ENCODE measurements around the gene ATXN10. TPM values are rescaled to one million over a fixed set of nuclear protein-coding genes. Genes with fewer than 3 reads are reported as not detected.

The ATXN10 gene
- total RNA-seq, 1 donor from 2014 or later = 125 TPM

DNA sequence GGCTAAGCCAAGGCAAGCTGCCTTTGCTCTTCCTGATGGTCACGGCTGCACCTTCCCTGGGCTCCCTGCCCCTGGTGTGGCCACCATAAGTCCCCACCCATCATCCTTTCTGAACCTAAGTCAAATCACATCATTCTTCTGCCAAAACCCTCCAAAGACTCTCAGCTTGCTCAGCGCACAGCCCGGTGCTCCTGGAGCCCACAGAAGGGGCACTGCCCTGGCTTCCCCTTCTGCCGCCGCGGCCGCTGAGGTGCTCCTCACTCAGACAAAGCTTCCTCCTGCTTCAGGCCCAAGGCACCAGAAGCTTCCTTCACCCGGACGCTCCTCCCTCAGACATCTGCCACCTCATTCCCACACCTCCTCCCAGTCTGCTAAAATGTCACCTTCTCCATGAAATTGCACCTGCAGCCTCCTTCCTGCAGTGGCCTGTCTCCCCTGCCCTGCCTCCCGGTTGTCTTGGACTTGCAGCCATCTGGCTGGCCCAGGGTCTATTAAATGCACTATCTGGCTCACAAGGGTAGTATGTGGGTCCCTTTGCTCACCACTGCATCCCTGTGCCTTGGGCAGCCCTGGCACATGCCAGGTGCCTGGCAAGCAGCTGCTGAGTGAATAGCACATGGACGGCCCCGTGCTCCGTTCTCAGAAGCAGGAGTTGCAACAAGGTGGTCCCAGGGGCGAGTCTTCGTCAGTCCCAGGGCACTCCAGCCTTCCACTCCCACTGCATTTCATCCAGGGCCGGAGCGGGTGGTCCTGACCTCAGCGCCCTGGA is 197.1 kb downstream of the ATXN10 start:
- DNase-seq (no peak), ATAC-seq (no peak)
- H3K9me3 ChIP-seq = peaks cover 6% of the 10 kb centered on the region
- TF ChIP-seq, protein P1, sequence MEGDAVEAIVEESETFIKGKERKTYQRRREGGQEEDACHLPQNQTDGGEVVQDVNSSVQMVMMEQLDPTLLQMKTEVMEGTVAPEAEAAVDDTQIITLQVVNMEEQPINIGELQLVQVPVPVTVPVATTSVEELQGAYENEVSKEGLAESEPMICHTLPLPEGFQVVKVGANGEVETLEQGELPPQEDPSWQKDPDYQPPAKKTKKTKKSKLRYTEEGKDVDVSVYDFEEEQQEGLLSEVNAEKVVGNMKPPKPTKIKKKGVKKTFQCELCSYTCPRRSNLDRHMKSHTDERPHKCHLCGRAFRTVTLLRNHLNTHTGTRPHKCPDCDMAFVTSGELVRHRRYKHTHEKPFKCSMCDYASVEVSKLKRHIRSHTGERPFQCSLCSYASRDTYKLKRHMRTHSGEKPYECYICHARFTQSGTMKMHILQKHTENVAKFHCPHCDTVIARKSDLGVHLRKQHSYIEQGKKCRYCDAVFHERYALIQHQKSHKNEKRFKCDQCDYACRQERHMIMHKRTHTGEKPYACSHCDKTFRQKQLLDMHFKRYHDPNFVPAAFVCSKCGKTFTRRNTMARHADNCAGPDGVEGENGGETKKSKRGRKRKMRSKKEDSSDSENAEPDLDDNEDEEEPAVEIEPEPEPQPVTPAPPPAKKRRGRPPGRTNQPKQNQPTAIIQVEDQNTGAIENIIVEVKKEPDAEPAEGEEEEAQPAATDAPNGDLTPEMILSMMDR (IDR thresholded peaks at IDR 0.05) = no peak
- intact Hi-C loops (cut with DNase I) = loop anchor here (10.0 kb wide), 1 partner anchor 224 kb away; no protein-coding TSS in a partner anchor
- H3K4me1 ChIP-seq = peaks cover 21% of the 10 kb centered on the region
- no peak overlapping the region for H3K4me3 ChIP-seq
- no peaks in the 10 kb centered on the region for H3K36me3 ChIP-seq
- peaks cover 27% of the 10 kb centered on the region for H3K27me3 ChIP-seq
- no peak overlapping the region for H3K27ac ChIP-seq

DNA sequence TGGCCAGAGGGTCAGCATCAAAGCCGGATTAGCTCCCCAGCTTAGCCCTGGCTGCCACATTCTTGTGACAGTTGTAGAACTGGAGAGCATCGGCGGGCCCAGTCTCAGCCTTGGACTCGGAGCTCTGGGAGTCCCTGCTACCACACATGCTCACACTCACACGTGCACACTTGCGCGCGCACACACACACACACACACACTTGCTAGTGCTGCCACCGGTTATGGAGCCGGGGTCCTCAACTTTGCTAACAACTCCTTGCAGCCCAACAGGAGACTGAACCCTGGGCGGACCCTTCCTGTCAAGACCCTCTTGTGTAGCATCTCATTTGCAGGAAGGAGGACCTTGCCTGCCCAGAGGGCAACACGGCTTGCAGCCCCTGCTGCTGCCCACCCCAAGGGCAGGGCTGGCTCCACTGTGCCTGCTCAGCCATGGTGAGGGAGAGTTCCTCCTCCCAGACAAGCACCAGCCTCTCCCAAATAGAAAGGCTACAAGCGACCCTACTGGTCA is 197.8 kb downstream of the ATXN10 start:
- Histone ChIP-seq H3K9me3 (peaks cover 6% of the 10 kb centered on the region), H3K4me1 (peaks cover 15% of the 10 kb centered on the region), H3K27me3 (peaks cover 27% of the 10 kb centered on the region), H3K4me3 (no peak overlapping the region), H3K27ac (no peak overlapping the region), H3K36me3 (no peaks in the 10 kb centered on the region)
- no peak for DNase-seq
- TF ChIP-seq, protein P1 (IDR thresholded peaks at IDR 0.05) = no peak
- intact Hi-C loops (cut with DNase I) = loop anchor here (10.0 kb wide), 1 partner anchor 225 kb away; no protein-coding TSS in a partner anchor
- ATAC-seq = no peak

DNA sequence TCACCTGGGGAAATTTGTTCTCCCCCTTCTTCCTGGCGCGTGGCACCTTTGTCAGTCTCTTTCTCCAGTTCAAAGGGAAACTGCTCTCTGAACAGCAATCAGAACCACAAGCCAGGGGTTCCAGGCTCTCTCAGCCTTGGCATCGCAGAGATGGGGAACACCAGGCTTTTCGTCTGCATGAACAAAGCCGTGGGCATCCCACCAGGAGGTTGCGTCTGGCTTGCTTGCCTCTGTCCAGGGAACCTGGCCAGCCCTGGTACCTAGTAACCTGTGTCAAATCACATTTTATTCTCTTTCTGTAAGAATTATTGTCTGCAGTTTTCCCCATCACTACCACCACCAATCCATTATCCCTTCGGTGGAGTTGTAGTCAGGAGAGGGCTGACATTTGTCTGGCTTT is 198.4 kb downstream of the ATXN10 start:
- no peaks in the 10 kb centered on the region for H3K36me3 ChIP-seq
- intact Hi-C loops (cut with DNase I) = no loop called here
- H3K4me1 ChIP-seq = peaks cover 11% of the 10 kb centered on the region
- ATAC-seq = no peak
- no peak for DNase-seq
- TF ChIP-seq, protein P1 (IDR thresholded peaks at IDR 0.05) = no peak
- H3K27me3 ChIP-seq = peaks cover 24% of the 10 kb centered on the region
- H3K9me3 ChIP-seq = peaks cover 6% of the 10 kb centered on the region
- no peak overlapping the region for H3K4me3 ChIP-seq
- H3K27ac ChIP-seq = no peak overlapping the region

DNA sequence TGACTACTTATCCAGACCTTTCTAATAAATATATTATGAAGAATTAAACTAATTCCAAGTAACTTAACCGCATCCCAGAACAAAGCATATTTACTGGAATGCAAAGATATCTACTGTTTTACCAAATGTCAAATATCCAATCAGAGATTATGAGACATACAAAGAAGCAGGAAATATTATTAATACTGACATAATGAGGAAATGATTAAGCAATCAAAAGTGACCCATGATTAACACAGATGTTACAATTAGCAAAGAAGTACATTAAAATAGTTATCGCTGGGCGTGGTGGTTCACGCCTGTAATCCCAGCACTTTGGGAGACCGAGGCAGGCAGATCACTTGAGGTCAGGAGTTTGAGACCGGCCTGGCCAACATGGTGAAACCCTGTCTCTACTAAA is 200.1 kb downstream of the ATXN10 start:
- Histone ChIP-seq H3K27me3 (peaks cover 13% of the 10 kb centered on the region), H3K27ac (no peak overlapping the region), H3K36me3 (no peaks in the 10 kb centered on the region), H3K9me3 (peaks cover 6% of the 10 kb centered on the region), H3K4me1 (peaks cover 11% of the 10 kb centered on the region), H3K4me3 (no peak overlapping the region)
- intact Hi-C loops (cut with DNase I) = no loop called here
- ATAC-seq (no peak), DNase-seq (no peak)
- TF ChIP-seq, protein P1 (IDR thresholded peaks at IDR 0.05) = no peak

DNA sequence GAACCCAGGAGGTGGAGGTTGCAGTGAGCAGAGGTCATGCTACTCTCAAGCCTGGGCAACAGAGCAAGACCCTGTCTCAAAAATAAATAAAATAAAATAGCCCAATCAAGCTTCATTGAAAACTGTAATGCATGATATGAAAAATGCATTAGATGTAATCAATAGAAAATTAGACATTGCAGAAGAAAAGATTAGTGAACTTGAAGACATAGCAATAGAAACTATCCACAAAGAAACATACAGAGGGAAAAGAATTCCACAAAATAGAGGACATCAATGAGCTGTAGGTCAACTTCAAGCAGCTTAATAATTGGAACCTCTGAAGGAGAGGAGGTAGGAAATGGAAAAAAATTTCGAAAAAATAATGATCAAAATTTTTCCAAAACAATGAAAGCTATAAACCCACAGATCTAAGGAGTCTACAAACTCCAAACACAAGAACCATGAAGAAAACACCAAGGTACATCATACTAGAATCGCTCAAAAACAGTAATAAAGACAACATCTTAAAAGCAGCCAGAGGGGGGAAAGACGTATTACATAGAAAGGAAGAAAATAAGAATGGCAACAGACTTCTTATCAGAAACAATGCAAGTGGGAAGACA is 201.1 kb downstream of the ATXN10 start:
- TF ChIP-seq, protein P1 (IDR thresholded peaks at IDR 0.05) = no peak
- Histone ChIP-seq H3K36me3 (no peaks in the 10 kb centered on the region), H3K27me3 (peaks cover 8% of the 10 kb centered on the region), H3K9me3 (peaks cover 6% of the 10 kb centered on the region), H3K4me1 (peaks cover under 1% of the 10 kb centered on the region), H3K27ac (no peak overlapping the region), H3K4me3 (no peak overlapping the region)
- DNase-seq (no peak), ATAC-seq (no peak)
- intact Hi-C loops (cut with DNase I) = no loop called here
